HepG2 (cell line): ENCODE results near the gene AEN. TPM values are rescaled to one million over a fixed set of nuclear protein-coding genes. Genes with fewer than 3 reads are reported as not detected.

ENCODE experiments used
- CBFB ChIP-seq: sonication (generic); formaldehyde crosslinking; IDR thresholded peaks from 2 replicates; pipeline ENCODE4 v1.4.0; 2020; ENCODE audit warnings: missing genetic modification reagents
- CENPT ChIP-seq: sonication (generic); formaldehyde crosslinking; IDR thresholded peaks from 2 replicates; pipeline ENCODE4 v1.8.0; 2022; ENCODE audit warnings: low read depth, mild to moderate bottlenecking, moderate library complexity, missing genetic modification reagents
- DR1 ChIP-seq: sonication (generic); formaldehyde crosslinking; IDR thresholded peaks from 2 replicates; pipeline ENCODE4 v1.8.0; 2021; ENCODE audit warnings: mild to moderate bottlenecking, missing genetic modification reagents, inconsistent platforms
- HNF4A ChIP-seq: sonication (generic); formaldehyde crosslinking; IDR thresholded peaks from 2 replicates; pipeline ENCODE4 v1.4.0; 2020; ENCODE audit warnings: missing genetic modification reagents
- HNF4G ChIP-seq, 2 experiments: sonication (generic) in 1 of 2; formaldehyde crosslinking in 1 of 2; IDR thresholded peaks; 2 replicates each; pipeline versions ENCODE4 v1.4.0 to v1.6.1; 2011 to 2020; ENCODE audit warnings: borderline replicate concordance in 2 of 2, low read depth in 2 of 2, mild to moderate bottlenecking in 2 of 2, low read length in 1 of 2, missing genetic modification reagents in 1 of 2, moderate library complexity in 1 of 2
- KLF9 ChIP-seq: IDR thresholded peaks from 2 replicates; pipeline ENCODE4 v1.6.1; 2016; ENCODE audit warnings: low read depth
- LCORL ChIP-seq, 2 experiments: fragments of 450-650 bp in 1 of 2; sonication (generic) in 1 of 2; formaldehyde crosslinking in 1 of 2; IDR thresholded peaks; 2 replicates each; pipeline versions ENCODE4 v1.5.0 to v1.6.1; 2017 to 2020; ENCODE audit warnings: antibody characterized with exemption in 1 of 2, missing genetic modification reagents in 1 of 2
- MYC ChIP-seq: sonication (generic); formaldehyde crosslinking; IDR thresholded peaks from 2 replicates; pipeline ENCODE4 v1.9.0; 2021; ENCODE audit warnings: missing genetic modification reagents, borderline replicate concordance
- NFKBIZ ChIP-seq: IDR thresholded peaks from 2 replicates; pipeline ENCODE4 v1.6.1; 2018; ENCODE audit warnings: missing genetic modification reagents, missing compliant biosample characterization
- POGZ ChIP-seq: sonication (generic); formaldehyde crosslinking; IDR thresholded peaks from 2 replicates; pipeline ENCODE4 v1.4.0; 2020; ENCODE audit warnings: mild to moderate bottlenecking, missing genetic modification reagents
- SAP130 ChIP-seq: IDR thresholded peaks from 2 replicates; pipeline ENCODE4 v1.6.1; 2016; ENCODE audit warnings: low read depth
- SP140L ChIP-seq: sonication (generic); formaldehyde crosslinking; IDR thresholded peaks from 2 replicates; pipeline ENCODE4 v1.4.0; 2020; ENCODE audit warnings: missing genetic modification reagents, borderline replicate concordance
- ZNF317 ChIP-seq: sonication (generic); formaldehyde crosslinking; IDR thresholded peaks from 2 replicates; pipeline ENCODE4 v1.5.0; 2020; ENCODE audit warnings: mild to moderate bottlenecking, missing genetic modification reagents
- ZNF430 ChIP-seq: sonication (generic); formaldehyde crosslinking; IDR thresholded peaks from 2 replicates; pipeline ENCODE4 v1.9.0; 2021; ENCODE audit warnings: mild to moderate bottlenecking, missing genetic modification reagents
- ZNF441 ChIP-seq: sonication (generic); formaldehyde crosslinking; IDR thresholded peaks from 2 replicates; pipeline ENCODE4 v1.7.0; 2021; ENCODE audit warnings: missing genetic modification reagents, borderline replicate concordance
- ZNF460 ChIP-seq: sonication (generic); formaldehyde crosslinking; IDR thresholded peaks from 2 replicates; pipeline ENCODE4 v1.5.1; 2020; ENCODE audit warnings: missing genetic modification reagents, mild to moderate bottlenecking, borderline replicate concordance
- ZNF644 ChIP-seq: IDR thresholded peaks from 2 replicates; pipeline ENCODE4 v1.6.1; 2016; ENCODE audit warnings: low read depth
- ZNF83 ChIP-seq: sonication (generic); formaldehyde crosslinking; IDR thresholded peaks from 2 replicates; pipeline ENCODE4 v1.4.0; 2020; ENCODE audit warnings: missing genetic modification reagents, mild to moderate bottlenecking, borderline replicate concordance
- ZSCAN30 ChIP-seq: sonication (generic); formaldehyde crosslinking; IDR thresholded peaks from 2 replicates; pipeline ENCODE4 v1.5.0; 2020; ENCODE audit warnings: mild to moderate bottlenecking, missing genetic modification reagents
- polyA plus RNA-seq, 8 experiments: library from polyadenylated mRNA; depleted of rRNA in 3 of 8; stranded (reverse) in 7 of 8; unstranded in 1 of 8; fragments of >200 nt; fragmentation: Illumina TruSeq in 4 of 8; extraction: Trizol in 4 of 8; gene quantifications; 2 replicates each; pipeline versions ENCODE4 v1.2.1 to v1.2.3, GENCODE V29; 2011 to 2016; ENCODE audit warnings: low read depth in 4 of 8, missing spikeins in 1 of 8, mixed read lengths in 1 of 8; ENCODE audit not compliant: insufficient read depth in 1 of 8
- total RNA-seq, 5 experiments: library from RNA; depleted of rRNA; stranded (reverse); fragments of >200 nt; fragmentation: Illumina TruSeq; extraction: Trizol; gene quantifications; 2 replicates each; pipeline ENCODE4 v1.2.3, GENCODE V29; 2016; ENCODE audit warnings: low read depth in 1 of 5
- TF ChIP-seq, protein P1 (sequence below): sonication (generic); formaldehyde crosslinking; IDR thresholded peaks from 2 replicates; pipeline ENCODE4 v1.4.0; 2020; ENCODE audit warnings: low read depth, mild to moderate bottlenecking, missing genetic modification reagents
- TF ChIP-seq, protein P2 (sequence below): sonication (generic); formaldehyde crosslinking; IDR thresholded peaks from 2 replicates; pipeline ENCODE4 v1.4.0; 2020; ENCODE audit warnings: missing genetic modification reagents
- TF ChIP-seq, protein P3 (sequence below): sonication (generic); formaldehyde crosslinking; IDR thresholded peaks from 2 replicates; pipeline ENCODE4 v1.4.0; 2020; ENCODE audit warnings: missing genetic modification reagents
- TF ChIP-seq, protein P4 (sequence below): IDR thresholded peaks from 2 replicates; pipeline ENCODE4 v1.6.1; 2012; ENCODE audit warnings: inconsistent platforms
- TF ChIP-seq, protein P5 (sequence below): sonication (generic); formaldehyde crosslinking; IDR thresholded peaks from 2 replicates; pipeline ENCODE4 v1.8.1; 2023; ENCODE audit warnings: missing genetic modification reagents, inconsistent platforms, borderline replicate concordance

The AEN gene
- total and polyA plus RNA-seq, 2 of the 13 experiments (the other 11 are each of a cell fraction or from before 2014, with no cell fraction given) = 51.3 to 118 TPM

DNA sequence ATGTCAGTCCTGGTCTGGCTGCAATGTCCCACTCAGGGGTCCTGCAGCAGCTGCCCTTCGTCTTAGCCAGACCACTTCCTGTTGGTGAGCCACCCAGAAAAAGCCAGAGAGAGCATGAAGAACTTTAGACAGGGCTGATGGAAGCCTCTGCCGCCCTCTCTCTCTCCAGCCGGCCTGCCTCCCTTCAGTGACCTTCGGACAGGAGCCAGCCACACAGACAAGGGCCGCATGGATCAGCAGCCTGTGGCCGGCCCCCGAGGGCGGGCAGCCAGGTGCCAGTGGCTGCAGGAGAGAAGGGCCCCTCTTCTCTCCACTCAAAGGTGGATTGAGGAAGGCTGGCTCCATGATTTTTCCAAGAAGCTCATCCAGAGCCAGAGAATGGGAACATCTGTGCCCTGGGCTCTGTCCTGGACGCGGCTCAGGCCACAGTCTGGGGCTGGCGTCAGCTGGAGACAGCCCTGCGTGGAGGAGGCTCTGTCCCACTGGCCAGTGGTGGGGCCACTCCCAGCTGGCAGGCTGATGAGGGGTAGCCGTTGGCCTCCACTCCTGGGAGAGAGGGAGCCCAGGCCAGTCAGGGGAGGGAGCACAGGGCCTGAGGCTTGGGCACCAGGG is 60.6 kb downstream of the AEN start (continued):
- TF ChIP-seq CENPT (CRISPR knock-in tag) (no peak), SAP130 (CRISPR knock-in tag) (peak; percentile 33; the same call in 1 of the 2 replicates), ZNF441 (no peak; the same call in 1 of the 2 replicates), SP140L (CRISPR knock-in tag) (no peak), ZNF83 (CRISPR knock-in tag) (0 out of 2 replicates have a peak, but pooled peaks have one; percentile 31), ZNF460 (CRISPR knock-in tag) (peak; percentile 36; the same call in 1 of the 2 replicates), HNF4A (CRISPR knock-in tag) (peak; percentile 91), KLF9 (CRISPR knock-in tag) (no peak), ZSCAN30 (CRISPR knock-in tag) (no peak), LCORL (IDR thresholded peaks at IDR 0.05) (no peak), LCORL (CRISPR knock-in tag; IDR thresholded peaks at IDR 0.05) (peak; percentile 45), CBFB (CRISPR knock-in tag) (0 out of 2 replicates have a peak, but pooled peaks have one; percentile 43), NFKBIZ (CRISPR knock-in tag) (no peak), HNF4G (IDR thresholded peaks at IDR 0.05; ENCODE audit: borderline replicate concordance, low read depth, low read length) (peak; percentile 96), HNF4G (CRISPR knock-in tag; IDR thresholded peaks at IDR 0.05; ENCODE audit: borderline replicate concordance, low read depth) (peak; percentile 87), ZNF644 (CRISPR knock-in tag) (peak; percentile 64; the same call in 1 of the 2 replicates), ZNF430 (CRISPR knock-in tag) (peak; percentile 71; the same call in 1 of the 2 replicates), ZNF317 (no peak), DR1 (CRISPR knock-in tag) (no peak), POGZ (CRISPR knock-in tag) (peak; percentile 71), MYC (CRISPR knock-in tag) (peak; percentile 92)
- TF ChIP-seq, protein P1, sequence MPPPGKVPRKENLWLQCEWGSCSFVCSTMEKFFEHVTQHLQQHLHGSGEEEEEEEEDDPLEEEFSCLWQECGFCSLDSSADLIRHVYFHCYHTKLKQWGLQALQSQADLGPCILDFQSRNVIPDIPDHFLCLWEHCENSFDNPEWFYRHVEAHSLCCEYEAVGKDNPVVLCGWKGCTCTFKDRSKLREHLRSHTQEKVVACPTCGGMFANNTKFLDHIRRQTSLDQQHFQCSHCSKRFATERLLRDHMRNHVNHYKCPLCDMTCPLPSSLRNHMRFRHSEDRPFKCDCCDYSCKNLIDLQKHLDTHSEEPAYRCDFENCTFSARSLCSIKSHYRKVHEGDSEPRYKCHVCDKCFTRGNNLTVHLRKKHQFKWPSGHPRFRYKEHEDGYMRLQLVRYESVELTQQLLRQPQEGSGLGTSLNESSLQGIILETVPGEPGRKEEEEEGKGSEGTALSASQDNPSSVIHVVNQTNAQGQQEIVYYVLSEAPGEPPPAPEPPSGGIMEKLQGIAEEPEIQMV = no peak
- TF ChIP-seq, protein P2, sequence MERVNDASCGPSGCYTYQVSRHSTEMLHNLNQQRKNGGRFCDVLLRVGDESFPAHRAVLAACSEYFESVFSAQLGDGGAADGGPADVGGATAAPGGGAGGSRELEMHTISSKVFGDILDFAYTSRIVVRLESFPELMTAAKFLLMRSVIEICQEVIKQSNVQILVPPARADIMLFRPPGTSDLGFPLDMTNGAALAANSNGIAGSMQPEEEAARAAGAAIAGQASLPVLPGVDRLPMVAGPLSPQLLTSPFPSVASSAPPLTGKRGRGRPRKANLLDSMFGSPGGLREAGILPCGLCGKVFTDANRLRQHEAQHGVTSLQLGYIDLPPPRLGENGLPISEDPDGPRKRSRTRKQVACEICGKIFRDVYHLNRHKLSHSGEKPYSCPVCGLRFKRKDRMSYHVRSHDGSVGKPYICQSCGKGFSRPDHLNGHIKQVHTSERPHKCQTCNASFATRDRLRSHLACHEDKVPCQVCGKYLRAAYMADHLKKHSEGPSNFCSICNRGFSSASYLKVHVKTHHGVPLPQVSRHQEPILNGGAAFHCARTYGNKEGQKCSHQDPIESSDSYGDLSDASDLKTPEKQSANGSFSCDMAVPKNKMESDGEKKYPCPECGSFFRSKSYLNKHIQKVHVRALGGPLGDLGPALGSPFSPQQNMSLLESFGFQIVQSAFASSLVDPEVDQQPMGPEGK (CRISPR knock-in tag) = 0 out of 2 replicates have a peak, but pooled peaks have one; percentile 36
- TF ChIP-seq, protein P3, sequence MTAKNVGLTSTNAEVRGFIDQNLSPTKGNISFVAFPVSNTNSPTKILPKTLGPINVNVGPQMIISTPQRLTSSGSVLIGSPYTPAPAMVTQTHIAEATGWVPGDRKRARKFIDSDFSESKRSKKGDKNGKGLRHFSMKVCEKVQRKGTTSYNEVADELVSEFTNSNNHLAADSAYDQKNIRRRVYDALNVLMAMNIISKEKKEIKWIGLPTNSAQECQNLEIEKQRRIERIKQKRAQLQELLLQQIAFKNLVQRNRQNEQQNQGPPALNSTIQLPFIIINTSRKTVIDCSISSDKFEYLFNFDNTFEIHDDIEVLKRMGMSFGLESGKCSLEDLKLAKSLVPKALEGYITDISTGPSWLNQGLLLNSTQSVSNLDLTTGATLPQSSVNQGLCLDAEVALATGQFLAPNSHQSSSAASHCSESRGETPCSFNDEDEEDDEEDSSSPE (CRISPR knock-in tag) = peak; percentile 43; the same call in 1 of the 2 replicates
- TF ChIP-seq, protein P4, sequence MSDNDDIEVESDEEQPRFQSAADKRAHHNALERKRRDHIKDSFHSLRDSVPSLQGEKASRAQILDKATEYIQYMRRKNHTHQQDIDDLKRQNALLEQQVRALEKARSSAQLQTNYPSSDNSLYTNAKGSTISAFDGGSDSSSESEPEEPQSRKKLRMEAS = peak; percentile 83
- TF ChIP-seq, protein P5, sequence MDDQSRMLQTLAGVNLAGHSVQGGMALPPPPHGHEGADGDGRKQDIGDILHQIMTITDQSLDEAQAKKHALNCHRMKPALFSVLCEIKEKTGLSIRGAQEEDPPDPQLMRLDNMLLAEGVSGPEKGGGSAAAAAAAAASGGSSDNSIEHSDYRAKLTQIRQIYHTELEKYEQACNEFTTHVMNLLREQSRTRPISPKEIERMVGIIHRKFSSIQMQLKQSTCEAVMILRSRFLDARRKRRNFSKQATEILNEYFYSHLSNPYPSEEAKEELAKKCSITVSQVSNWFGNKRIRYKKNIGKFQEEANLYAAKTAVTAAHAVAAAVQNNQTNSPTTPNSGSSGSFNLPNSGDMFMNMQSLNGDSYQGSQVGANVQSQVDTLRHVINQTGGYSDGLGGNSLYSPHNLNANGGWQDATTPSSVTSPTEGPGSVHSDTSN (CRISPR knock-in tag) = no peak
